ENCODE data around the gene STK10.

Gene STK10

DNA sequence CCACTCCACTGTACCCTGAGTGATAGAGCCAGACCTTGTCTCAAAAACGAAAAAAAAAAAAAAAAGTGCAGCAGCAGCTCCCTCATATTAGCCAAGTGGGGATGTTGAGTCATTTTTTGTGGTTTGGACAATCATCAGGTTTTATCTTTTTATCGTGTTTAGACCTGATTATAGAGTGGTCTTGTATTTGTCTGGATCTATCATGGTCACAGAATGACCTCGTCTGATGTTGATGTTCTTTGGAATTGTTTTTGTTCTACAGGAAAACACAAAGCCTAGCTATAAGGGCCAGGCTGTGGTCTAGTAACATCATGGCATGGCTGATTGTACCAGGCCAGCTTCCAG lies 179.9 kb downstream of the STK10 start:
- no peak for DNase-seq (ENCODE audit: low read depth)

- no peak for DNase-seq (ENCODE audit: low read depth)
These were observed 180.6 kb downstream of the STK10 start for GRCh38 chr5:172007175-172008110.

GRCh38 chr5:172006321-172007174 lies 181.5 kb downstream of the STK10 start, which contains the start of gene FBXW11:
FBXW11 (minus strand) TSS chr5:172006638; CDS start chr5:172006502, 136 bp downstream.
- DNase-seq (ENCODE audit: low read depth): peak; percentile 90

GRCh38 chr5:172005708-172006320 lies 182.2 kb downstream of the STK10 start:
- DNase-seq (ENCODE audit: low read depth): peak; percentile 16

GRCh38 chr5:172004824-172005237 lies 183.2 kb downstream of the STK10 start:
- no peak for DNase-seq (ENCODE audit: low read depth)

GRCh38 chr5:172003746-172004145 lies 184.3 kb downstream of the STK10 start:
- no peak for DNase-seq (ENCODE audit: low read depth)

GRCh38 chr5:172002840-172003512 lies 185.0 kb downstream of the STK10 start:
- DNase-seq (ENCODE audit: low read depth): no peak

GRCh38 chr5:172002310-172002709 lies 185.7 kb downstream of the STK10 start:
- no peak for DNase-seq (ENCODE audit: low read depth)

DNA sequence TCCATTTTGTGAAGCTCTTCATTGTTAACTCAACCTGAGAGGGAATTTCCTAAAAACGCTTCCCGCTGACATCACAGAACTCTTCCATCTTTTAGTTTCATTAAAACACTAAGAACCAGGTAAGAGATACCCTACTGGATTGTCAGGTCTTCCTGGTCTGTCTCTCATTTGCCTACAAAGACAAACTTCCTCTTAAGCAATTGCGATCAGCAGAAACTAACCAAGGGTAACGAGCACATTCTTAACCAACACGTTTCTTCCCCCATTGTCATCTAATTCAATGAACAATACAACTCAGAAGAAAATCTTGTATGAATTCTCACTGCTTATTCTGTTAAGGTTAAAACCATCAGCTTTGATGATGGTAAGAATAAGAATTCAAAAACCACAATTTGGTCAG lies 188.1 kb downstream of the STK10 start:
- no peak for DNase-seq (ENCODE audit: low read depth)

DNA sequence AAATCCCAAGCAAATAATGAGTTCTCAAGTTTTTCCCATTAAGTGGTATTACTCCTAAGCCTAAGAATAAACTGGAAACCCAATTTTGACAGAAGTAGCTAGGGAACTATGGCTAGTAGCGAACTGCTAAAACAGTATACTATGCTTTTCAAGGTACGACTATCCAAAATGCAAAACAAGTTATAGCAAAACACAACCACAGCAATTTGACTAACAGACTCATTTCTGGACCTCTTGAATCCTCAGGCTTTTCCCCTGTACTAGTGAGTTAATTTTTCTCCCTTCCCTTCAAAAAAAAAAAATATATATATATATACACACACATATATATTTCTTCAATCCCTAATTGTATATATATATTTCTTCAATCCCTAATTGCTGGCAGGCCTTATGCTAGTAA lies 188.9 kb downstream of the STK10 start:
- no peak for DNase-seq (ENCODE audit: low read depth)

DNA sequence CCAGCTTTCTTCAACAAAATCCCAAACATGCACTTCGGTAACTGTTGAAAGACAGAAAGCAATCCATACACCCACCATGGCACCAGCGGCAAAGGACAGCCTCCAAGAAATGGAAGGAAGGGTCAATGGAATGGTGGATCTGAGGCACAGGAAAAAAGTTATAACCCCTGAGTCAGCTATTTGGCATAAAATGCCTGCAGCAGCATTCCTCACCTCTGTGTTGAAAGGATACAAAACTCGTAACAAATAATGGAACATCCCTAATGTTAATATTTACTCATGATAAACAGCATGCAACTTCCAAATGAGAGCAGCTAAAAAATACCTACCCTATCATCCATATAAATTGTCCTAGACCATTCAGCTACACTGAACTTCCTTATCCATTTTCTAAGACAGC lies 191.0 kb downstream of the STK10 start:
- no peak for DNase-seq (ENCODE audit: low read depth)

GRCh38 chr5:171992813-171993212 lies 195.2 kb downstream of the STK10 start:
- DNase-seq (ENCODE audit: low read depth): no peak

- no peak for DNase-seq (ENCODE audit: low read depth)
These were observed 195.7 kb downstream of the STK10 start for GRCh38 chr5:171992305-171992704.
